Stimulated activated CD4-positive, alpha-beta T cell treated with anti-CD3 and anti-CD28 coated beads, Interleukin-1b, Interleukin-23, amount 100 ng/mL, for 48 hours (primary cell): ENCODE data around the gene CDX1.

ENCODE experiments used
- DNase-seq: peaks from one replicate; pipeline ENCODE4 v3.0.0-alpha.2; 2020

The CDX1 gene

GRCh38 chr5:150146862-150147601 is 19.5 kb upstream of the CDX1 start:
- DNase-seq: no peak

- DNase-seq: no peak
These were observed 18.9 kb upstream of the CDX1 start for GRCh38 chr5:150147670-150148069.

- no peak for DNase-seq
These were observed 18.3 kb upstream of the CDX1 start for GRCh38 chr5:150148117-150148927.

- DNase-seq: no peak
These were observed 17.0 kb upstream of the CDX1 start for GRCh38 chr5:150149618-150150017.

- DNase-seq: no peak
These were observed 13.7 kb upstream of the CDX1 start for GRCh38 chr5:150152636-150153462.

GRCh38 chr5:150153483-150153882 is 13.1 kb upstream of the CDX1 start:
- no peak for DNase-seq

GRCh38 chr5:150153957-150154617 is 12.5 kb upstream of the CDX1 start:
- DNase-seq: no peak

GRCh38 chr5:150154618-150155128 is 11.9 kb upstream of the CDX1 start:
- no peak for DNase-seq

GRCh38 chr5:150155258-150156026 is 11.1 kb upstream of the CDX1 start, which contains the start of gene PDGFRB:
Gene PDGFRB, minus strand, starts transcription at chr5:150155845. Its CDS starts 18,798 bp downstream, at chr5:150137047.
- peak; percentile 6 for DNase-seq

- DNase-seq: no peak
These were observed 10.6 kb upstream of the CDX1 start for GRCh38 chr5:150156027-150156368.

GRCh38 chr5:150156540-150156939 is 10.0 kb upstream of the CDX1 start:
- DNase-seq: no peak

- DNase-seq: no peak
These were observed 9.4 kb upstream of the CDX1 start for GRCh38 chr5:150157168-150157567.

- no peak for DNase-seq
These were observed 8.2 kb upstream of the CDX1 start for GRCh38 chr5:150158170-150158949.

- no peak for DNase-seq
These were observed 7.5 kb upstream of the CDX1 start for GRCh38 chr5:150159031-150159430.

- no peak for DNase-seq
These were observed 6.8 kb upstream of the CDX1 start for GRCh38 chr5:150159741-150160179.

- DNase-seq: no peak
These were observed 6.0 kb upstream of the CDX1 start for GRCh38 chr5:150160448-150161081.

GRCh38 chr5:150161242-150162141 is 5.1 kb upstream of the CDX1 start:
- DNase-seq: peak; percentile 78

- DNase-seq: no peak
These were observed 4.5 kb upstream of the CDX1 start for GRCh38 chr5:150162142-150162513.

- DNase-seq: no peak
These were observed 3.5 kb upstream of the CDX1 start for GRCh38 chr5:150163035-150163434.
